GM19025 (cell line): Measurements from ENCODE around the gene CLIP4.
"Not testable (repeated sequence)": the region's sequence is repeated elsewhere in the genome, so short reads cannot be mapped to it uniquely, and the experiment has no call there.

ENCODE experiments used
- ATAC-seq: cut with Tn5 transposase; IDR thresholded peaks from one replicate; pipeline ENCODE4 v1.9.1; 2021; ENCODE audit warnings: mild to moderate bottlenecking, low read depth, moderate library complexity; ENCODE audit not compliant: unreplicated experiment

The CLIP4 gene

GRCh38 chr2:29100564-29100963, 14.7 kb upstream of the CLIP4 start:
- ATAC-seq, result no peak

GRCh38 chr2:29104688-29105087, 10.5 kb upstream of the CLIP4 start:
- no peak for ATAC-seq

- no peak for ATAC-seq
Observed at GRCh38 chr2:29105375-29105774, 9.8 kb upstream of the CLIP4 start.

- no peak for ATAC-seq
Observed at GRCh38 chr2:29106256-29106655, 9.0 kb upstream of the CLIP4 start.

GRCh38 chr2:29106980-29107388, 8.2 kb upstream of the CLIP4 start:
- no peak for ATAC-seq

GRCh38 chr2:29107547-29107946, 7.7 kb upstream of the CLIP4 start:
- not testable (repeated sequence) for ATAC-seq

- ATAC-seq, result no peak
Observed at GRCh38 chr2:29108225-29108624, 7.0 kb upstream of the CLIP4 start.

GRCh38 chr2:29109246-29109645, 6.0 kb upstream of the CLIP4 start:
- ATAC-seq, result no peak

GRCh38 chr2:29110916-29111535, 4.2 kb upstream of the CLIP4 start:
- ATAC-seq, result no peak

GRCh38 chr2:29112379-29112778, 2.8 kb upstream of the CLIP4 start:
- ATAC-seq, result no peak

GRCh38 chr2:29113027-29113686, 2.1 kb upstream of the CLIP4 start:
- no peak for ATAC-seq

GRCh38 chr2:29113891-29114321, 1.3 kb upstream of the CLIP4 start:
- ATAC-seq, result no peak

- ATAC-seq, result no peak
Observed at GRCh38 chr2:29114586-29114945, 649 bp upstream of the CLIP4 start.

- peak; percentile 33 for ATAC-seq
Observed at GRCh38 chr2:29115797-29116781, 874 bp downstream of the CLIP4 start.

GRCh38 chr2:29117636-29118303, 2.6 kb downstream of the CLIP4 start:
- ATAC-seq, result no peak

- ATAC-seq, result no peak
Observed at GRCh38 chr2:29119211-29119610, 4.0 kb downstream of the CLIP4 start.

- ATAC-seq, result no peak
Observed at GRCh38 chr2:29120846-29121245, 5.6 kb downstream of the CLIP4 start.

GRCh38 chr2:29123617-29124349, 8.6 kb downstream of the CLIP4 start:
- no peak for ATAC-seq

GRCh38 chr2:29124504-29124903, 9.3 kb downstream of the CLIP4 start:
- ATAC-seq, result no peak
